NCI-H1417 treated with DMSO at 0.1 percent for 48 hours (cell line): Measurements from ENCODE around the gene DRC7.
"Not testable (repeated sequence)": the region's sequence is repeated elsewhere in the genome, so short reads cannot be mapped to it uniquely, and the experiment has no call there.

Source experiments
- DNase-seq: peaks from one replicate; lab custom pipeline; 2025; lab: John Stamatoyannopoulos, UW

The DRC7 gene

GRCh38 chr16:57763285-57764005 is 68.8 kb downstream of the DRC7 start:
- no peak for DNase-seq

DNA sequence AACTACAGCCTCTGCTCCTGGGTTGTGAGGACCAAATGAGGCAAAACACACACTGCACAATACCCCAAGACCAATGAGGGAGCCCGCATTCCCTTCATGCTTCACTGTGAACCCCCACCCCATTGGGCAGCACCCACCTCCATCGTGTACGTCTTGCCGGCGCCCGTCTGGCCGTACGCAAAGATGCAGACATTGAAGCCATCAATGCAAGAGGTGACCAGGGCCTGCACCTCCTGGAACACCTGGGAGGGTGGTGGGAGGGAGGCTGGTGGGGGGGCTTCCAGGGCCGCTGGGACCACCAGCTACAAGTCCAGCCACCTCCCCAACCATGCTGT is 69.4 kb downstream of the DRC7 start:
- DNase-seq = no peak

- no peak for DNase-seq
These were observed 69.9 kb downstream of the DRC7 start for GRCh38 chr16:57764341-57765159.

GRCh38 chr16:57765160-57765728 is 70.6 kb downstream of the DRC7 start:
- DNase-seq = no peak

DNA sequence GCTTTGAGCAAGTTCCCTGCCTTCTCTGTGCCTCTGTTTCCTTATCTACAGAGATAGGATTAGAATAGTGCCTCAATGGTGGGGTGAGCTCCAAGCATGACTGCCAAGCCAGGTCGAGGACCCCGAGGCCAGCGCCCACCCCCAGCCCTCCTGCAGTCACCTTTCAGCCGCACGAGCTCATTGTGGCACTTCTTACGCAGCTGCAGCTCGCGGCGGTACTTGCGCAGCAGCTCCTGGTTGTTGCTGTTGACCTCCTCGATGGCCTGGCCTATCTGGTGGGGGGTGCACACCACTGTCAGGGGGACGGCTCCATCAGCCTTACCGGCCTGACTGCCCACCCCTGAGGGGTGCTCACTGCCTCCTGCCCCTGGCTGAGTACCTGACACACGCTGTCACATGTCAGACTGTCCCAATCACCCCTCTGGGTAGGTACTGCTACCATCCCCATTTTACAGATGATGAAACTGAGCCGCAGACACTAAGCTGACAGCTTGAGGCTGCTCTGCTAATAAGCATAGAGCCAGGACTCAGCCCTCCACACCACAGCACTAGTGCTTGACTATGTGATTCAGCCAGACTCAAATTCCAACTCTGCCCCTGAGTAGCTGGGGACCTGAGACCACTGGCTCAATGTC is 72.2 kb downstream of the DRC7 start:
- no peak for DNase-seq

GRCh38 chr16:57769541-57770145 is 75.0 kb downstream of the DRC7 start:
- DNase-seq = no peak

GRCh38 chr16:57770361-57770760 is 75.8 kb downstream of the DRC7 start:
- no peak for DNase-seq

- DNase-seq = no peak
These were observed 76.7 kb downstream of the DRC7 start for GRCh38 chr16:57771141-57771785.

GRCh38 chr16:57773019-57773418 is 78.4 kb downstream of the DRC7 start:
- DNase-seq = no peak

DNA sequence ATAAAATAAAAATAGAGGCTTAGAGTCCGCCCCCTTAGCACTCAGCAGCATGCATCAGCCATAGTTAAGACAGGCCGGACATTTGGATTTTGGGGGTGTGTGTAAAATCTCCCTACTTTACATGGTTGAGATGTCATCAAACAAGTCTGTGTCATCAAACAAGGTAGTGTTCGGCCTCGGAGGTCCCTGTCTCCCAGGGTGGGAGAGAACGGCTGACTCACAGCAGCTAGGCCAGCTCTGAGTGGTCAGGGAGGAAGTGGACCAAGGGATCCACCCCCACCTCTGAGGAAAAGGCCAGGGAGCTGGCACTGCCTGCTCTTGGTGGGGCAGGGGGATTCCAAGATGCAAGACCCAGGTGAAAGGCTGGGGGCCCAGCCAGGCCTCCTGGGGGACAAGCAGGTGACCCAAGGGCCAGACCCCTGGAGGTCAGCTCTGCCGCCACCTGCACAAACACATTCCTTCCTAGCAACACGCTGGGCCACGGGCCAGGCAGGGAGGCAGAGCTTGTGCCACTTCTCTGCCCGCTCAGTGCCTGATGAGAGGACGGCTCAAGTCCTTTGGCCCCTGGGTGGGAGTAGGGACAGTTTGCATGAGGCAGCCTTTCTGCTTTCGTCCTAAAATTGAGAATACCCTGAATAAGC is 79.2 kb downstream of the DRC7 start:
- no peak for DNase-seq

DNA sequence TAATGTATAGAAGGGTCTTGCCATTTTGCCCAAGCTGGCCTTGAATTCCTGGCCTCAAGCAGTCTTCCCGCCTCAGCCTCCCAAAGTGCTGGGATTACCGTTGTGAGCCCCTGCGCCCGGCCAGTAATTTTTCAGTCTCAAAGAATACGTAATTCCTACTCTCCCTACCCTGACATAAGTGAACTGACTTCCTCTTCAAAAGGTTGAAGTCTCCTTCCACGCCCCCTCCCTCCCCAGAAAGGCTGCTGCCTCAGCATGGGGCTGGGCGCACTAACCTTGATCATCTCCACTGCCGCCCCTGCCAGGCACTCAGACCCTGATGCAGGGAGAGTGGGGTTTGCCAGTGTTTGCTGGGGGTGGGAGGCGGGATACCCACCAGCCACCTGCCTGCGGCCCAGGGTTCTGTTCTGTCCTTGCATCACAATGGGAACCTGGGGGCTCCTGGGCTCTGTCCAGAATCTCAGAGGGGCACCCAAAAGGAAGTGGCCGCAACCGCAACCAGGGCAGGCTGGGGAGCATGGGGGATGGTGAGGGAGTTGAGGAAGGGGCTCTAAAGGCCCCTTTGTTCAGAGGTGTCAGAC is 80.2 kb downstream of the DRC7 start:
- DNase-seq = no peak

DNA sequence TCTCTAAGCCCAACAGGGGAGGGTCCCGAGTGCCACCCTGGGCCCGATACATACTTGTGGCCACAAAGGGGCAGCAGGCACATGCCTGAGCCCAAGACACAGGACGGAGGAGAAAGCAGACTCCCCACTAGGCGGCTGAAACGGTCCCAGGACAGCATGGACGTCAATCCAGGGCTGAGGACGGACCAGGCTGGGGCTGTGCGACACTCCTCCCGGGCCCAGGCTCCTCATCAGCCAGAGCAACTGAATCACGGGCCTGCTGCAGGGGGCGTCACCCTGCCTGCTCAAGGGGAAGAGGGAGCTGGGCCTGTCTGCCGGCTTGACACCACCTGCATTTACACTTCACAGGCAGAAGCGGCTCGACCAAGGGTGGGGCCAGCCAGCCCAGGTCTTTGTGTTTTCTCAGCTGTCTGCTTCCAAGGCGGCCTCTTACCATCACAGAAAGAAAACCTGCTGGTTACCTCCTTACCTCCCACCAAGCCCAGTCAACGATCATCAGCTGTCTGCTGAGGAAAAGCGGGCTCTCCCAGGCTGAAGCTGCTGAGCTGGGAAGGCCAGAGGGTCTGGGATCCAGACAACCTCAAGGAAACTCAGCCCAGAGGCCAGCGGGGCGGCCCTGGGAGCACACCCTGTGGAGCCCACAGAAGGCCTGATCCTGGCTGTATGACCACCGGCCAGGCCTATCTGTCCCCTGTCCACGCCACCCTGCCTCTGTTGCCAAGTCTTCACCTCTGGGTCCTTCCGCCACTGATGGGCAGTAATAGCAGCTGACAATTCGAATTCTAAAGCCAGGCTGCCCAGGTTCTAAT is 81.3 kb downstream of the DRC7 start:
- no peak for DNase-seq

DNA sequence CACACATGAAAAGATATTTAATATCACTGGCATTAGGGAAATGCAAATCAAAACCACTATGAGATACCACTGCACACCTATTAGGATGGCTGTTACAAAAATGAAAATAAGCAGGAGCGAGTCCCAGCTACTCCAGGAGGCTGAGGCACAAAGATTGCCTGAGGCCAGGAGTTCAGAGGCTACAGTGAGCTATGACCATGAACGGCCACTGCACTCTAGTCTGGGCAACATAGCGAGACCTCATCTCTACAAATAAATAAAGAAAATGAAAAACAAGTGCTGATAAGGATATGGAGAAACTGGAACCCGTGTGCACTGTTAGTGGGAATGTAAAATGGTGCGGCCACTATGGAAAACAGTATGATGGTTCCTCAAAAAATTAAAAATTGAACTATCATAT is 84.1 kb downstream of the DRC7 start:
- DNase-seq = no peak

DNA sequence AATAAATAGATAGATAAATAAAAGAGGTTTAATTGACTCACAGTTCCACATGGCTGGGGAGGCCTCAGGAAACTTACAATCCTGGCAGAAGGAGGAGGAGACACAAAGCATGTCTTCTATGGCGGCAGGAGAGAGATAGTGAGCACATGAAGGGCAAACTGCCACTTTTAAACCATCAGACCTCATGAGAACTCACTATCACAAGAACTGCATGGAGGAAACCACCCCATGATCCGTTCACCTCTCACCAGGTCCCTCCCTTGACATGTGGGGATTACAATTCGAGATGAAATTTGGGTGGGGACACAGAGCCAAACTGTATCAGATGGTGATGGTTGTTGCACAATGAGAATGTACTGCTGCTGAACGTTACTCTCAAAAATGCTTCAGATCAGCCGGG is 85.2 kb downstream of the DRC7 start:
- not testable (repeated sequence) for DNase-seq

DNA sequence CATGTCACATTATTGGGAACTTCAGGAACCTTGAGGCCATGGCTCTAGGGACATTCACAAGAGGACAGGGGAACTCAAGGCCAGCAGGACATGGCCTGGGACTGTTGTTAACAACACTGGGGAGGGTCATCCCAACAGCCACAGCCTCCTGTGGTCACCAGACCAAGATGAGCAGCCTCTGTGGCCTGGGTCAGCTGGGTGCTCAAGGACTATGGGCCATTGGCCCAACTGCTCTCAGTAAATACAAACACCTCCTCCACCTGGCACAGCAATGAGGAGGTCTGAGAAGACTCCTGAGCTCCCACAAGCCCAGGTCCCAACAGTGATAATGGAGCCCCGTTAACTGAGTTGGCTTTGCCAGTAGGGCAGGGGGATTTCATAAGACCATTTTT is 86.7 kb downstream of the DRC7 start:
- DNase-seq = no peak
